HCT116 (cell line): ENCODE data around the gene KLHDC3. TPM values are rescaled to one million over a fixed set of nuclear protein-coding genes. Genes with fewer than 3 reads are reported as not detected.

Experiments used
- ATAC-seq: fragments of 200-7000 bp; cut with Tn5 transposase; 2 replicates; pipeline ENCODE4 v1.9.1; 2020; ENCODE audit warnings: mild to moderate bottlenecking, moderate library complexity
- BruUV-seq: library from RNA; stranded (reverse); fragments of 400-500 nt; replicated peaks from 2 replicates; lab custom pipeline; 2021; lab: Mats Ljungman, UMichigan
- CTCF ChIA-PET: fragments of 300-600 bp; sonication (Branson Sonifier 250); formaldehyde crosslinking; loops from one replicate; lab custom pipeline; 2021; ENCODE audit warnings: antibody characterized with exemption; lab: Charles Lee
- POLR2A ChIA-PET: fragments of 300-600, 350-600 bp; sonication (Branson Sonifier 250); formaldehyde crosslinking; loops from one replicate; lab custom pipeline; 2021; ENCODE audit warnings: antibody characterized with exemption; lab: Charles Lee
- RAD21 ChIA-PET, 2 experiments: fragments of 300-600 bp; sonication (Branson Sonifier 250); formaldehyde crosslinking; loops; one replicate each; lab custom pipeline; 2023; ENCODE audit warnings: low total read pairs in 2 of 2; ENCODE audit not compliant: uncharacterized antibody in 2 of 2, unreplicated experiment in 2 of 2, low non-redundant PET in 1 of 2; lab: Charles Lee
- DNase-seq: peaks from one replicate; pipeline ENCODE4 v3.0.0-alpha.2; 2010; ENCODE audit warnings: low read depth, low spot score
- H2AFZ ChIP-seq: fragments of 200-600 bp; shearing (Covaris generic), sonication (generic); 2 replicates; pipeline ENCODE4 v1.6.1; 2017; ENCODE audit warnings: low read depth, mixed run types, mixed read lengths, antibody characterized with exemption, low read length; ENCODE audit not compliant: poor library complexity, severe bottlenecking
- H3K27ac ChIP-seq: 2 replicates; pipeline ENCODE4 v1.5.1; 2012; ENCODE audit warnings: low read depth, low read length
- H3K27me3 ChIP-seq: fragments of 200-600 bp; sonication (generic); 2 replicates; pipeline ENCODE4 v1.6.1; 2016; ENCODE audit warnings: mixed run types, low read length, mixed read lengths; ENCODE audit not compliant: insufficient read depth
- H3K36me3 ChIP-seq, 2 experiments: fragments of 200-500 bp in 1 of 2; fragments of 200-600 bp in 1 of 2; sonication (Bioruptor generic) in 1 of 2; sonication (generic) in 1 of 2; 2 replicates each; pipeline versions ENCODE4 v1.5.1 to v1.6.1; 2014 to 2016; ENCODE audit warnings: low read length in 2 of 2, inconsistent platforms in 1 of 2, mixed read lengths in 1 of 2, mixed run types in 1 of 2; ENCODE audit not compliant: insufficient read depth in 2 of 2, control insufficient read depth in 1 of 2
- H3K4me1 ChIP-seq, 2 experiments: fragments of 200-600 bp in 1 of 2; sonication (generic) in 1 of 2; 2 replicates each; pipeline versions ENCODE4 v1.5.1 to v1.6.1; 2012 to 2017; ENCODE audit warnings: low read length in 2 of 2, inconsistent platforms in 1 of 2, mild to moderate bottlenecking in 1 of 2, mixed read lengths in 1 of 2, mixed run types in 1 of 2, moderate library complexity in 1 of 2; ENCODE audit not compliant: insufficient read depth in 2 of 2, control insufficient read depth in 1 of 2
- H3K4me2 ChIP-seq: fragments of 200-600 bp; sonication (generic); 2 replicates; pipeline ENCODE4 v1.6.1; 2017; ENCODE audit warnings: mixed run types, low read length, mixed read lengths
- H3K4me3 ChIP-seq, 2 experiments: fragments of 200-600 bp in 1 of 2; sonication (generic) in 1 of 2; replicated peaks in 1 of 2; 2 replicates each; pipeline ENCODE4 v1.5.1; 2011 to 2016; ENCODE audit warnings: low read length in 2 of 2, control low read depth in 1 of 2, low read depth in 1 of 2, mild to moderate bottlenecking in 1 of 2, mixed read lengths in 1 of 2, mixed run types in 1 of 2
- H3K79me2 ChIP-seq: fragments of 200-600 bp; sonication (generic); 2 replicates; pipeline ENCODE4 v1.6.1; 2017; ENCODE audit warnings: mild to moderate bottlenecking, mixed run types, low read length, moderate library complexity, mixed read lengths; ENCODE audit not compliant: insufficient read depth
- H3K9ac ChIP-seq: fragments of 200-600 bp; sonication (generic); 2 replicates; pipeline ENCODE4 v1.6.1; 2016; ENCODE audit warnings: low read length, mixed read lengths
- H3K9me2 ChIP-seq: fragments of 200-600 bp; sonication (generic), shearing (Covaris generic); 2 replicates; pipeline ENCODE4 v1.6.1; 2017; ENCODE audit warnings: mixed run types, mild to moderate bottlenecking, moderate library complexity; ENCODE audit not compliant: insufficient read depth
- H3K9me3 ChIP-seq, 2 experiments: fragments of 200-500 bp in 1 of 2; fragments of 200-600 bp in 1 of 2; sonication (Bioruptor generic) in 1 of 2; sonication (generic) in 1 of 2; 2 replicates each; pipeline ENCODE4 v1.6.1; 2014 to 2017; ENCODE audit warnings: low read length in 2 of 2, mixed read lengths in 2 of 2, inconsistent platforms in 1 of 2, low read depth in 1 of 2, mild to moderate bottlenecking in 1 of 2, mixed run types in 1 of 2, moderate library complexity in 1 of 2; ENCODE audit not compliant: control insufficient read depth in 1 of 2, insufficient read depth in 1 of 2
- H4K20me1 ChIP-seq: fragments of 200-600 bp; sonication (generic), shearing (Covaris generic); 2 replicates; pipeline ENCODE4 v1.6.1; 2017; ENCODE audit warnings: mixed run types, mild to moderate bottlenecking, moderate library complexity; ENCODE audit not compliant: insufficient read depth
- POLR2AphosphoS5 ChIP-seq: IDR thresholded peaks from 2 replicates; pipeline ENCODE4 v1.6.1; 2011; ENCODE audit warnings: mild to moderate bottlenecking, low read depth, low read length, moderate library complexity
- intact Hi-C: fragments of 100-400 bp; cut with micrococcal nuclease; formaldehyde crosslinking; loops from 2 replicates; pipeline ENCODE4 v1.10.0; 2022
- total RNA-seq: library from RNA; stranded (reverse); gene quantifications from one replicate; pipeline ENCODE4 v1.2.1, GENCODE V29; 2021; ENCODE audit not compliant: unreplicated experiment
- TF ChIP-seq, protein P1 (sequence below), 3 experiments: fragments of 200-600 bp in 1 of 3; sonication (generic) in 1 of 3; IDR thresholded peaks in 2 of 3; conservative IDR thresholded peaks in 1 of 3; 2 replicates each; pipeline ENCODE4 v1.5.1; 2012 to 2017; ENCODE audit warnings: low read depth in 2 of 3, low read length in 2 of 3, antibody characterized with exemption in 1 of 3, borderline replicate concordance in 1 of 3, control low read depth in 1 of 3, mild to moderate bottlenecking in 1 of 3, mixed read lengths in 1 of 3, mixed run types in 1 of 3, moderate library complexity in 1 of 3; ENCODE audit not compliant: insufficient read depth in 1 of 3
- TF ChIP-seq, protein P2 (sequence below): IDR thresholded peaks from 2 replicates; pipeline ENCODE4 v1.6.1; 2012

KLHDC3 gene
- total RNA-seq, 1 experiment from 2014 or later = 67.2 TPM

DNA sequence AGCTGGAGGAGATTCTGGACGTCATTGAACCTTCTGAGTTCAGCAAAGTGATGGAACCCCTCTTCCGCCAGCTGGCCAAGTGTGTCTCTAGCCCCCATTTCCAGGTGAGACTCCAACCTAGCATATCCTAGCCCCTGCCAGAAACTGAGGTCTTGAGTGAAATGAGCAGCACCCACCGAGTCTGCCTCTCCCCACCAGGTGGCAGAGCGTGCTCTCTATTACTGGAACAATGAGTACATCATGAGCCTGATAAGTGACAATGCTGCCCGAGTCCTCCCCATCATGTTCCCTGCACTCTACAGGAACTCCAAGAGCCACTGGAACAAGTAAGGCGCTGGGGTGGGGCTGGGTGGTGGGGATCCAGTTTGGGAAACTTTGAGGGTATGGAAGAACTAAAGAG is 4.9 kb upstream of the KLHDC3 start:
- CTCF ChIA-PET = interaction anchor here (1.0 to 1.1 kb wide), 2 partner anchors 25 to 135 kb away, joined by 3 read pairs; partner anchors contain the start of gene PPP2R5D

DNA sequence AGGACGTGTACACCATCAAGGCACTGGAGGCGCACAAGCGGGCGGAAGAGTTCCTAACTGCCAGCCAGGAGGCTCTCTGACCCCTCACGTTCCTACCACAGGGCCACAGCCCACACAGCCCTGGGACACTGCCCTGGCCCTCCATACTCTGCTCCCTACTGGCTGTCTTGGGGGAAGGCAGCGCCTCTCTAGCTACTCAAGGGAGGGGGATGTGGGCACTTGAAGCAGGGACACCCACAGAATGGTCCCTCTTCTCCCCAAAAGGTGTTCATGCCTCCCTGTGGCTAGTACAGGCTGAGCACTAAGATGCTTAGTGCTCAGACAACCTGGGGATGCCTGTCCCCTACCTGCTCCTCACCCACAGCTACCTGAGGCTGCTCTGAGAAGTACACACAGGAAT is 2.8 kb upstream of the KLHDC3 start:
- H3K9ac ChIP-seq = no peak overlapping the region
- no TSS peak for BruUV-seq
- no peak for TF ChIP-seq POLR2AphosphoS5
- TF ChIP-seq, protein P1, sequence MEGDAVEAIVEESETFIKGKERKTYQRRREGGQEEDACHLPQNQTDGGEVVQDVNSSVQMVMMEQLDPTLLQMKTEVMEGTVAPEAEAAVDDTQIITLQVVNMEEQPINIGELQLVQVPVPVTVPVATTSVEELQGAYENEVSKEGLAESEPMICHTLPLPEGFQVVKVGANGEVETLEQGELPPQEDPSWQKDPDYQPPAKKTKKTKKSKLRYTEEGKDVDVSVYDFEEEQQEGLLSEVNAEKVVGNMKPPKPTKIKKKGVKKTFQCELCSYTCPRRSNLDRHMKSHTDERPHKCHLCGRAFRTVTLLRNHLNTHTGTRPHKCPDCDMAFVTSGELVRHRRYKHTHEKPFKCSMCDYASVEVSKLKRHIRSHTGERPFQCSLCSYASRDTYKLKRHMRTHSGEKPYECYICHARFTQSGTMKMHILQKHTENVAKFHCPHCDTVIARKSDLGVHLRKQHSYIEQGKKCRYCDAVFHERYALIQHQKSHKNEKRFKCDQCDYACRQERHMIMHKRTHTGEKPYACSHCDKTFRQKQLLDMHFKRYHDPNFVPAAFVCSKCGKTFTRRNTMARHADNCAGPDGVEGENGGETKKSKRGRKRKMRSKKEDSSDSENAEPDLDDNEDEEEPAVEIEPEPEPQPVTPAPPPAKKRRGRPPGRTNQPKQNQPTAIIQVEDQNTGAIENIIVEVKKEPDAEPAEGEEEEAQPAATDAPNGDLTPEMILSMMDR (IDR thresholded peaks at IDR 0.05 in 2 of 3, conservative IDR thresholded peaks at IDR 0.05 in 1 of 3; ENCODE audit: borderline replicate concordance in 1 of 3, insufficient read depth in 1 of 3, low read depth in 2 of 3, low read length in 2 of 3) = peak in 1 of 3 experiments; percentile 8; a peak in 1 of 6 replicates
- no peak for ATAC-seq
- ChIA-PET RAD21 (no interaction called here), CTCF (no interaction called here), POLR2A (no interaction called here)
- peaks cover 34% of the 10 kb centered on the region for H3K79me2 ChIP-seq
- intact Hi-C loops = loop anchor here (5.0 kb wide), 2 partner anchors 46 to 254 kb away; partner anchors contain the start of genes KLC4 and MRPL2
- no peak overlapping the region for H3K27ac ChIP-seq
- peaks cover 36 to 37% of the 10 kb centered on the region in 2 experiments; a peak in 3 of 4 replicates for H3K36me3 ChIP-seq
- H3K9me3 ChIP-seq = no peaks in the 10 kb centered on the region
- H3K27me3 ChIP-seq = no peaks in the 10 kb centered on the region
- DNase-seq = no peak
- no peaks in the 10 kb centered on the region for H3K9me2 ChIP-seq
- no peak overlapping the region for H3K4me2 ChIP-seq
- H3K4me3 ChIP-seq = no peak overlapping the region
- H4K20me1 ChIP-seq = no peaks in the 10 kb centered on the region
- H2AFZ ChIP-seq = no peak overlapping the region
- peaks cover 7 to 20% of the 10 kb centered on the region in 2 experiments; a peak in 2 of 4 replicates for H3K4me1 ChIP-seq

More for the DNA sequence above, 4.9 kb upstream of the KLHDC3 start:
- H4K20me1 ChIP-seq = no peaks in the 10 kb centered on the region
- no peaks in the 10 kb centered on the region for H3K9me3 ChIP-seq
- ChIA-PET RAD21 (no interaction called here), POLR2A (interaction anchor here (1.1 kb wide), 1 partner anchor 25 kb away, joined by 3 read pairs; the partner anchor contains the start of gene PPP2R5D)
- no peak overlapping the region for H3K4me2 ChIP-seq
- H3K9me2 ChIP-seq = no peaks in the 10 kb centered on the region
- no peak overlapping the region for H2AFZ ChIP-seq
- H3K4me3 ChIP-seq = no peak overlapping the region
- H3K27ac ChIP-seq = no peak overlapping the region
- ATAC-seq (no peak), DNase-seq (no peak)
- BruUV-seq = no TSS peak
- H3K27me3 ChIP-seq = no peaks in the 10 kb centered on the region
- intact Hi-C loops = loop anchor here (1.0 kb wide), 1 partner anchor 134 kb away; no protein-coding TSS in a partner anchor
- TF ChIP-seq, protein P1 (IDR thresholded peaks at IDR 0.05 in 2 of 3, conservative IDR thresholded peaks at IDR 0.05 in 1 of 3; ENCODE audit: borderline replicate concordance in 1 of 3, insufficient read depth in 1 of 3, low read depth in 2 of 3, low read length in 2 of 3) = peak in 2 of 3 experiments; percentile 56 to 59; a peak in 4 of 6 replicates
- TF ChIP-seq, protein P2, sequence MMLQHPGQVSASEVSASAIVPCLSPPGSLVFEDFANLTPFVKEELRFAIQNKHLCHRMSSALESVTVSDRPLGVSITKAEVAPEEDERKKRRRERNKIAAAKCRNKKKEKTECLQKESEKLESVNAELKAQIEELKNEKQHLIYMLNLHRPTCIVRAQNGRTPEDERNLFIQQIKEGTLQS = no peak
- H3K36me3 ChIP-seq = peaks cover 36 to 39% of the 10 kb centered on the region in 2 experiments; a peak in 3 of 4 replicates
- no peak overlapping the region for H3K9ac ChIP-seq
- H3K79me2 ChIP-seq = peaks cover 20% of the 10 kb centered on the region
- H3K4me1 ChIP-seq = peaks cover 7 to 13% of the 10 kb centered on the region in 2 experiments; a peak in 2 of 4 replicates
